GM18909 (cell line): ENCODE results near the gene AP2A1.
A peak's percentile ranks its signal among the peaks of the same experiment; 100 is the strongest.

ENCODE experiments used
- ATAC-seq: cut with Tn5 transposase; IDR thresholded peaks from one replicate; pipeline ENCODE4 v1.9.1; 2021; ENCODE audit warnings: mild to moderate bottlenecking; ENCODE audit not compliant: unreplicated experiment, poor library complexity

Gene AP2A1

GRCh38 chr19:49833599-49833998, 66.8 kb downstream of the AP2A1 start:
- no peak for ATAC-seq

GRCh38 chr19:49835562-49835961, 68.8 kb downstream of the AP2A1 start:
- no peak for ATAC-seq

- ATAC-seq, result no peak
Measured at GRCh38 chr19:49836176-49837008, 69.6 kb downstream of the AP2A1 start.

- no peak for ATAC-seq
Measured at GRCh38 chr19:49837009-49837310, 70.2 kb downstream of the AP2A1 start.

GRCh38 chr19:49837425-49837824, 70.6 kb downstream of the AP2A1 start:
- ATAC-seq, result no peak

- no peak for ATAC-seq
Measured at GRCh38 chr19:49838885-49839588, 72.2 kb downstream of the AP2A1 start.

- ATAC-seq, result no peak
Measured at GRCh38 chr19:49839713-49840112, 72.9 kb downstream of the AP2A1 start.

- ATAC-seq, result no peak
Measured at GRCh38 chr19:49840321-49840720, 73.5 kb downstream of the AP2A1 start.

GRCh38 chr19:49840736-49841249, 74.0 kb downstream of the AP2A1 start:
- no peak for ATAC-seq

GRCh38 chr19:49843265-49843664, 76.5 kb downstream of the AP2A1 start:
- ATAC-seq, result no peak

GRCh38 chr19:49844138-49845095, 77.6 kb downstream of the AP2A1 start:
- ATAC-seq, result no peak

- no peak for ATAC-seq
Measured at GRCh38 chr19:49845414-49845813, 78.6 kb downstream of the AP2A1 start.

- ATAC-seq, result no peak
Measured at GRCh38 chr19:49846408-49846807, 79.6 kb downstream of the AP2A1 start.

- no peak for ATAC-seq
Measured at GRCh38 chr19:49847731-49848696, 81.2 kb downstream of the AP2A1 start.

- ATAC-seq, result no peak
Measured at GRCh38 chr19:49848938-49849337, 82.1 kb downstream of the AP2A1 start.

- no peak for ATAC-seq
Measured at GRCh38 chr19:49849433-49850220, 82.8 kb downstream of the AP2A1 start.

- ATAC-seq, result no peak
Measured at GRCh38 chr19:49850221-49850486, 83.4 kb downstream of the AP2A1 start.

GRCh38 chr19:49850487-49851342, 83.9 kb downstream of the AP2A1 start, which contains the start of gene PTOV1:
Gene PTOV1, plus strand, starts transcription at chr19:49851159.
- ATAC-seq, result peak; percentile 75
